Suprapubic skin (tissue), 4 donors: ENCODE measurements around the gene KBTBD13.

Source experiments
- EP300 ChIP-seq: sonication (generic); formaldehyde crosslinking; IDR thresholded peaks from one replicate; pipeline ENCODE4 v1.6.1; 2017; ENCODE audit warnings: antibody characterized with exemption
- POLR2A ChIP-seq, 2 donors: fragments of 450-650 bp; IDR thresholded peaks; one replicate each; pipeline ENCODE4 v1.6.1; 2017; ENCODE audit warnings: antibody characterized with exemption in 2 of 2, mild to moderate bottlenecking in 2 of 2, moderate library complexity in 2 of 2
- POLR2AphosphoS5 ChIP-seq, 3 donors: sonication (generic); formaldehyde crosslinking; IDR thresholded peaks; one replicate each; pipeline ENCODE4 v1.6.1; 2017; ENCODE audit warnings: antibody characterized with exemption in 3 of 3
- TF ChIP-seq, protein P1 (sequence below), 2 donors: fragments of 200-600 bp in 1 of 2; fragments of 450-650 bp in 1 of 2; sonication (generic) in 1 of 2; IDR thresholded peaks; one replicate each; pipeline ENCODE4 v1.5.1; 2016 to 2019; ENCODE audit warnings: antibody characterized with exemption in 2 of 2, mild to moderate bottlenecking in 1 of 2, moderate library complexity in 1 of 2

DNA sequence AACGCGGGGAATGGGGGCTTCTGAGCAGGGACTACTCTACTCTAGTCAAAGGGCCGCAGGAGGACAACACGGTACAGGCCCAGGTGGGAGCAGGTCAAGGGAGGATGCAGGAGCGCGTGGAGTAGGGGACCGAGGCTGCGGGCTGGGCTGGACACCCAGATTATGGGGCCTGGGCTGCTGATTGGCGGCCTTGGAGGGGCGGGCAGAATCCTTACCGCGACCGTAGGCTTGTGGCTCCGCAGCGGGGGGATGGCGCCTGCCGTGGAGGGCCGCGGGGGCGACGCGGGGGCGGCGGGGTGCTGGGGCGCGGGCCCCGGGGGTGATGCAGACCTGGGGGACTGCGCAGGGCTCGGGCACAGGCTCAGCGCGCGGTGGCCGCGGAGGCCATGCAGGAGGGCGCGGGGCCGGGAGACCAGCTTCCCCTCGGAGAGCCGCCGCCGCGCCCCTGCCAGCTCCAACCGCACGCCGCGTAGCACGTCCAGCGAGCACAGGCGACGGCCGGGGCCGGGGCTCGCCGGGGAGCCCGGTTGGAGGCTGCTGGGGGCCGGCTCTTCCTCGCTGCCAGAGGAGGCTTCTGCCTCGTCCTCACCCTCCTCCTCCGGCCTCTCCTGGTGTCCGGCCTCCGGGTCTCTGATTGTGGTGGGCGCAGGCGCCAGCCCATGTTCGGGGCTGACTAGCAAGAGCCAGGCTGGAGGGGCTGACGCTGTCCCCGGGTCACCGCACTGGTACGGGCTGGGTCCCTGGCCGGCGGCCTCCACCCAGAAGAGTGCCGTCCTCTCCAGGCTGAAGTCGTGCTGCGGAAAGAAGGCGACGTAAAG lies 25.6 kb downstream of the KBTBD13 start:
- TF ChIP-seq, protein P1, sequence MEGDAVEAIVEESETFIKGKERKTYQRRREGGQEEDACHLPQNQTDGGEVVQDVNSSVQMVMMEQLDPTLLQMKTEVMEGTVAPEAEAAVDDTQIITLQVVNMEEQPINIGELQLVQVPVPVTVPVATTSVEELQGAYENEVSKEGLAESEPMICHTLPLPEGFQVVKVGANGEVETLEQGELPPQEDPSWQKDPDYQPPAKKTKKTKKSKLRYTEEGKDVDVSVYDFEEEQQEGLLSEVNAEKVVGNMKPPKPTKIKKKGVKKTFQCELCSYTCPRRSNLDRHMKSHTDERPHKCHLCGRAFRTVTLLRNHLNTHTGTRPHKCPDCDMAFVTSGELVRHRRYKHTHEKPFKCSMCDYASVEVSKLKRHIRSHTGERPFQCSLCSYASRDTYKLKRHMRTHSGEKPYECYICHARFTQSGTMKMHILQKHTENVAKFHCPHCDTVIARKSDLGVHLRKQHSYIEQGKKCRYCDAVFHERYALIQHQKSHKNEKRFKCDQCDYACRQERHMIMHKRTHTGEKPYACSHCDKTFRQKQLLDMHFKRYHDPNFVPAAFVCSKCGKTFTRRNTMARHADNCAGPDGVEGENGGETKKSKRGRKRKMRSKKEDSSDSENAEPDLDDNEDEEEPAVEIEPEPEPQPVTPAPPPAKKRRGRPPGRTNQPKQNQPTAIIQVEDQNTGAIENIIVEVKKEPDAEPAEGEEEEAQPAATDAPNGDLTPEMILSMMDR (IDR thresholded peaks at IDR 0.05), result no peak
- TF ChIP-seq POLR2A (IDR thresholded peaks at IDR 0.05) (no peak), POLR2AphosphoS5 (IDR thresholded peaks at IDR 0.05) (no peak), EP300 (no peak)
